ENCODE results near the gene CHN1.

CHN1 gene

GRCh38 chr2:175034716-175035115, 29.5 kb upstream of the CHN1 start:
- no peak for DNase-seq (ENCODE audit: insufficient read length, low spot score)
- FAIRE-seq: no peak
- no peak for TF ChIP-seq POU2F2 (IDR thresholded peaks at IDR 0.05; ENCODE audit: low read depth, low read length)
- TF ChIP-seq SPI1 (IDR thresholded peaks at IDR 0.05; ENCODE audit: low read depth, low read length): no peak
- TF ChIP-seq TAF1 (IDR thresholded peaks at IDR 0.05; ENCODE audit: low read depth, low read length): no peak
- TF ChIP-seq PAX5 (IDR thresholded peaks at IDR 0.05; ENCODE audit: insufficient read depth, low read length, severe bottlenecking): no peak
- no peak for TF ChIP-seq POLR2A (IDR thresholded peaks at IDR 0.05; ENCODE audit: low read depth, low read length)
- no peak for TF ChIP-seq POLR2AphosphoS5 (IDR thresholded peaks at IDR 0.05; ENCODE audit: low read depth, low read length)

DNA sequence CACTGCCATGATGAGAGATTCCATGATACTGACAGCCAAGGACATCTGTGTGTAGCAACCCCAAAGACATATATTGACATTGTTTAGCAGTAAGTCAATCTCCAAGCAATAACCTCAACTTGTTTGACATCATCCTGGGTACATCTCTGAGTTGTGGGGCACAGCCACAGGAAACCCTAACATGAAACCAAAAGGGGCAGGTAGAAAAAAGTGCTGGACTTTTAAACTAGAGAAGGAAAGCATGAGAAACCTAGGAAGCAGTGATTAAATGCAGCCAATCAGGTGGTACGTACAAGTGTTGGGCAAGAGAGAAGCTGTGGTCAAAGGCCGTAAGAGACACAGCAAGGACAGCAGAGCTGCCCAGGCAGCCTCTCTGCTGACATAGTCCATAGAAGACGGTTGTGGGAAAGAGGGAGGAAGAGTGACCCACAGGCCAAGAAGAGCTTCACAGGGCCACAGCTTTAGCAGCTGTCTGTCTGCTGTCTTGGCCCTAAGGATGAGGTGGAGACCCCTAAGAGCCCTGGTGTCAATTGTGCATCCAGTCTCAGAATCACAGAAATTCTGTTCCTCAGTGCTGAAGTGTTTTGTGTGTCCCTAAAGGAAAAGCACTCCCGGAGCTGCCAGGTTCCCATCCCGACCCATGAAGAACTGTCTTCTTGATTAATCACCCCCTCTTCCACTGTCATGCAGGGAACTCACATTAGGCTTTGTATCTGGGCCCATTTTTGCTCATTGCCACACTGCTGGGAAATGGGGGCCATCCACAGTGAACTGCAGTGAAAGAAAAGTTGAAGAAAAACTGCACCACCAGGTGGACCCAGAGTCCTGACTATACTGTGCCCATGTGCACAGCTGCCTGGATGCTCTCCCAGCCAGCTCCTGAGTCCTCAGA, 25.4 kb upstream of the CHN1 start:
- TF ChIP-seq POLR2A (IDR thresholded peaks at IDR 0.05; ENCODE audit: low read depth, low read length): no peak
- no peak for TF ChIP-seq TAF1 (IDR thresholded peaks at IDR 0.05; ENCODE audit: low read depth, low read length)
- TF ChIP-seq PAX5 (IDR thresholded peaks at IDR 0.05; ENCODE audit: insufficient read depth, low read length, severe bottlenecking): no peak
- TF ChIP-seq POLR2AphosphoS5 (IDR thresholded peaks at IDR 0.05; ENCODE audit: low read depth, low read length): no peak
- no peak for TF ChIP-seq POU2F2 (IDR thresholded peaks at IDR 0.05; ENCODE audit: low read depth, low read length)
- TF ChIP-seq SPI1 (IDR thresholded peaks at IDR 0.05; ENCODE audit: low read depth, low read length): no peak
- no peak for FAIRE-seq
- no peak for DNase-seq (ENCODE audit: insufficient read length, low spot score)

GRCh38 chr2:175027755-175028154, 22.6 kb upstream of the CHN1 start:
- DNase-seq (ENCODE audit: insufficient read length, low spot score) (no peak), FAIRE-seq (no peak)

DNA sequence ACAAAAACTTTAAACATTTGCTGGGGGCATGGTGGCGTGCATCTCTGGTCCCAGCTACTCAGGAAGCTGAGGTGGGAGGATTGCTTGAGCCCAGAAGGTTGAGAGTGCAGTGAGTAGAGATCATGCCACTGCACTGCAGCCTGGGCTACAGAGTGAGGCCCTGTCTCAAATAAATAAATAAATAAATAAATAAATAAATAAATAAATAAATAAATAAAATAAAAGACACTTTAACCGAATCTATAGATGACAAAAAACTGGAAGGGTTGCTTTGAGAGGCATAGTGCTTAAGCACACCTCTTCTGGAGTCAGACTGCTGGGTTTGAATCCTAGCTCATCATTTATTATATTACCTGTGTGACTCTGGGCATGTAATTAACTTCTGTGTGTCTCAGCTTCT, 21.2 kb upstream of the CHN1 start:
- TF ChIP-seq POLR2AphosphoS5 (IDR thresholded peaks at IDR 0.05; ENCODE audit: low read depth, low read length) (no peak), POU2F2 (IDR thresholded peaks at IDR 0.05; ENCODE audit: low read depth, low read length) (no peak), TAF1 (IDR thresholded peaks at IDR 0.05; ENCODE audit: low read depth, low read length) (no peak), POLR2A (IDR thresholded peaks at IDR 0.05; ENCODE audit: low read depth, low read length) (no peak), SPI1 (IDR thresholded peaks at IDR 0.05; ENCODE audit: low read depth, low read length) (no peak), PAX5 (IDR thresholded peaks at IDR 0.05; ENCODE audit: insufficient read depth, low read length, severe bottlenecking) (no peak)
- FAIRE-seq (no peak), DNase-seq (ENCODE audit: insufficient read length, low spot score) (no peak)

More at GRCh38 chr2:175027755-175028154, 22.6 kb upstream of the CHN1 start:
- TF ChIP-seq PAX5 (IDR thresholded peaks at IDR 0.05; ENCODE audit: insufficient read depth, low read length, severe bottlenecking): no peak
- no peak for TF ChIP-seq POLR2AphosphoS5 (IDR thresholded peaks at IDR 0.05; ENCODE audit: low read depth, low read length)
- no peak for TF ChIP-seq POLR2A (IDR thresholded peaks at IDR 0.05; ENCODE audit: low read depth, low read length)
- no peak for TF ChIP-seq POU2F2 (IDR thresholded peaks at IDR 0.05; ENCODE audit: low read depth, low read length)
- TF ChIP-seq TAF1 (IDR thresholded peaks at IDR 0.05; ENCODE audit: low read depth, low read length): no peak
- TF ChIP-seq SPI1 (IDR thresholded peaks at IDR 0.05; ENCODE audit: low read depth, low read length): no peak

DNA sequence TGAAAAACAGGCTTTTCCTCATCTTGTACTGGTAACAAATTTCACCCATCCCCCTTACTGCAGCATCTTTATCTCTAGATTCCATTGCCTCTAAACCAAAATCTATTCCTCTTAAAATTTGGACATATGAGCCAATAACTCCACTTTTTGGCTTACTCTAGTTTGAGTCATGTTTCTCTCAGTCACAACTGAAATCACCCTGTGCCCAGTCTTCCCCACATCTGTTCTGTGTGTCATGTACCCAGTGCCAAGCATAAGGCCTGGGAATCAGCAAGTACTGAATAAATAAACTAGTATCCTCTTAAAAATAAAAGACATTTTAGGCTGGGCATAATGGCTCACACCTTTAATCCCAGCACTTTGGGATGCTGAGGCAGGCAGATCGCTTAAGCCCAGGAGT, 20.8 kb upstream of the CHN1 start:
- TF ChIP-seq POLR2A (IDR thresholded peaks at IDR 0.05; ENCODE audit: low read depth, low read length): no peak
- no peak for TF ChIP-seq PAX5 (IDR thresholded peaks at IDR 0.05; ENCODE audit: insufficient read depth, low read length, severe bottlenecking)
- TF ChIP-seq POLR2AphosphoS5 (IDR thresholded peaks at IDR 0.05; ENCODE audit: low read depth, low read length): no peak
- no peak for TF ChIP-seq TAF1 (IDR thresholded peaks at IDR 0.05; ENCODE audit: low read depth, low read length)
- TF ChIP-seq POU2F2 (IDR thresholded peaks at IDR 0.05; ENCODE audit: low read depth, low read length): no peak
- no peak for TF ChIP-seq SPI1 (IDR thresholded peaks at IDR 0.05; ENCODE audit: low read depth, low read length)
- DNase-seq (ENCODE audit: insufficient read length, low spot score) (no peak), FAIRE-seq (no peak)

DNA sequence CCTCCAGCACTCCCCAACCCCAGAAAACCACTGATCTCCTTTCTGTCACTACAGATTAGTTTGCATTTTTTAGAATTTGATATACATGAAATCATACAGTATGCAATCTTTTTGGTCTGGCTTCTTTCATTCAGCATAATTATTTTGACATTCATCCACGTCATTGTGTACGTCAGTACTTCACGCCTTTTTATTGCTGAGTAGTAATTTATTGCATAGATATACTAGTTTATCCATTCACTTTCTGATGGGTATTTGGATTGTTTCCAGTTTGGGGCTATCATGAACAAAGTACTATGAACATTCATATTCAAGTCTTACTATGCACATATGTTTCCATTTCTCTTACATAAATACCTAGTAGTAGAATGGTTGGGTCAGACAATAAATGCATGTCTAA, 20.1 kb upstream of the CHN1 start:
- no peak for TF ChIP-seq PAX5 (IDR thresholded peaks at IDR 0.05; ENCODE audit: insufficient read depth, low read length, severe bottlenecking)
- no peak for TF ChIP-seq TAF1 (IDR thresholded peaks at IDR 0.05; ENCODE audit: low read depth, low read length)
- no peak for TF ChIP-seq POLR2A (IDR thresholded peaks at IDR 0.05; ENCODE audit: low read depth, low read length)
- TF ChIP-seq POU2F2 (IDR thresholded peaks at IDR 0.05; ENCODE audit: low read depth, low read length): no peak
- no peak for TF ChIP-seq POLR2AphosphoS5 (IDR thresholded peaks at IDR 0.05; ENCODE audit: low read depth, low read length)
- TF ChIP-seq SPI1 (IDR thresholded peaks at IDR 0.05; ENCODE audit: low read depth, low read length): no peak
- DNase-seq (ENCODE audit: insufficient read length, low spot score) (no peak), FAIRE-seq (no peak)

GRCh38 chr2:175022923-175023322, 17.7 kb upstream of the CHN1 start:
- TF ChIP-seq POU2F2 (IDR thresholded peaks at IDR 0.05; ENCODE audit: low read depth, low read length) (no peak), TAF1 (IDR thresholded peaks at IDR 0.05; ENCODE audit: low read depth, low read length) (no peak), POLR2A (IDR thresholded peaks at IDR 0.05; ENCODE audit: low read depth, low read length) (no peak), SPI1 (IDR thresholded peaks at IDR 0.05; ENCODE audit: low read depth, low read length) (no peak), PAX5 (IDR thresholded peaks at IDR 0.05; ENCODE audit: insufficient read depth, low read length, severe bottlenecking) (no peak), POLR2AphosphoS5 (IDR thresholded peaks at IDR 0.05; ENCODE audit: low read depth, low read length) (no peak)
- FAIRE-seq: no peak

GRCh38 chr2:175019566-175020327, 14.6 kb upstream of the CHN1 start:
- DNase-seq (ENCODE audit: insufficient read length, low spot score) (no peak), FAIRE-seq (no peak)
- TF ChIP-seq SPI1 (IDR thresholded peaks at IDR 0.05; ENCODE audit: low read depth, low read length) (no peak), POLR2AphosphoS5 (IDR thresholded peaks at IDR 0.05; ENCODE audit: low read depth, low read length) (no peak), TAF1 (IDR thresholded peaks at IDR 0.05; ENCODE audit: low read depth, low read length) (no peak), POLR2A (IDR thresholded peaks at IDR 0.05; ENCODE audit: low read depth, low read length) (no peak), POU2F2 (IDR thresholded peaks at IDR 0.05; ENCODE audit: low read depth, low read length) (no peak), PAX5 (IDR thresholded peaks at IDR 0.05; ENCODE audit: insufficient read depth, low read length, severe bottlenecking) (no peak)

More at GRCh38 chr2:175022923-175023322, 17.7 kb upstream of the CHN1 start:
- no peak for DNase-seq (ENCODE audit: insufficient read length, low spot score)

Measured in GM12891 (cell line).